LHCN-M2 (cell line): ENCODE data around the gene OLFM1. TPM values are rescaled to one million over a fixed set of nuclear protein-coding genes. Genes with fewer than 3 reads are reported as not detected.
"Not testable (repeated sequence)": the region's sequence is repeated elsewhere in the genome, so short reads cannot be mapped to it uniquely, and the experiment has no call there.

Experiments used
- DNase-seq: peaks from one replicate; pipeline ENCODE4 v3.0.0-alpha.2; 2012; ENCODE audit warnings: low read depth
- total RNA-seq: library from RNA; depleted of rRNA; stranded (reverse); fragments of >200 nt; gene quantifications from 2 replicates; pipeline ENCODE4 v1.2.3, GENCODE V29; 2014

The OLFM1 gene
- total RNA-seq, 1 experiment from 2014 or later = not detected

DNA sequence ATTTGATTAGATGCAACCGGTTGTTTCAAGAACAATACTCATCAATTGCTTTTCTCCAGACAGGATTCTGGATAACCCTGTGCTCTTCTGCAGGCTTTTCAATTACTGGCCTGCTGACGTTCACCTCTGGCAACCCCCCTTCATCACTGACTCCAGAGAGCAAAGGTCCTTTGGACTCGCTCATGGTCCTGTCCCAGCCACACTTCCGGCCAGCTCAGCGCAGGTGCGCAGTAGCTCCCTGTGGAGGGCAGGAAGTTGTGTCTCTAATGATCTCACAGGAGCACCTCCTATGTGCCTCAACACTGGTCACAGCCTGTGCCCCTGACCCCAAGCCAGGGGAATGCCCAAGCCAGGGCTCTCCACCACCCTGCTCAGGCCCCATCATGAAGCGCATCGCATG, 44.0 kb downstream of the OLFM1 start:
- no peak for DNase-seq

DNA sequence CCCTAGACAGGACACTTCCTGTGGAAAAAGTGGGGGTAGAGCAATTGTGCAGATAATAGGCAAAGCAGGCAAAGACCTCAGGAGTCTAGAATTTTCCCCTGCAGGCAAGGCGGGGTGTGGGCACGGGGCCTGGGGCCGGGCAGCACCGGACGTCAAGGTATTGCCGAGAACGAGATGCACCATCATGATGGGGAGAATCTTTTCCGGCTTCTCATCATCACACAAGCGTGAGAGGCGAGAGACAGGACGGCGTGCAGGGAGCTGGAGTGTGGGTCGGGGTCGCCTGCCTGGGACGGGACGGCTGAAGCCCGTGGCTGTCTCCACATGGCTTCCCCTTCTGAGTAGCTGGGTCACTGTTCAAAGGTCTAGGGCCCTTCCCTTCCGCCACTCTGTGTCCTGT, 44.5 kb downstream of the OLFM1 start:
- no peak for DNase-seq

DNA sequence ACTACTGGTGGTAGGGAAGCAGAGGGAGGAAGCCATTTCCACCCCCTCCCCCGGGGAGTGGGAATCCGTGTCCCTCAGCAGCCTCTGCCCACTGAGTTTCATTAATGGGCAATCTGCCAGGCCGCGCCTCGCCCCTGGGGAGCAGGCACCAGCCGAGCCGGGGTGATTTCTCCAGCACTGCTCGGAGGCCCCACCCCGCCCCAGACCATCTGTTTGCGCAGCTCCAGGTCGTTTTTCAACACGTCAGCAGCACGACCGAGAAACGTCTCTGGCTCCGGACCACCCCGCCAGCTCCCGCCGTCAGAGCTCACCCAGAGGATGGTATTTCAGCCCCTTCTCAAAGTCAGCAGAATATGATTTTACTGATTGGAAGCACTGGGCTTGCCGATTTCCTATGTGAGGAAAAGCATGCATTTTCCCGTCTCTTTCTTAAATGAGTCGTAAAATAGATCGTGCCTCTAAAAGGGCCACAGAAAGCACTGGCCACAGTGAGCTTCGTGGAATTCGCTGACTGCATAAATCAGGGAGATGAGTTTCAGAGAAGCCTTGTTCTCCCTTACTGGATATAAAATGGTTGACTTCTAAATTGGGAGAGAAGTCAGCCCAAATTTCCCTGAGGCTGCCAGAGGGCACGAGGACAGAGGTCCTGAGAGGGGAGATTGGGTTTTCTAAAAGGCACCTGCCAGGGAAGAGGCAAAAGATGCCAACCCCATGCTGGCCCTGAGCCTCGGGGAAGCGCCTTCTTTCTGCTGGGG, 47.0 kb downstream of the OLFM1 start:
- no peak for DNase-seq

DNA sequence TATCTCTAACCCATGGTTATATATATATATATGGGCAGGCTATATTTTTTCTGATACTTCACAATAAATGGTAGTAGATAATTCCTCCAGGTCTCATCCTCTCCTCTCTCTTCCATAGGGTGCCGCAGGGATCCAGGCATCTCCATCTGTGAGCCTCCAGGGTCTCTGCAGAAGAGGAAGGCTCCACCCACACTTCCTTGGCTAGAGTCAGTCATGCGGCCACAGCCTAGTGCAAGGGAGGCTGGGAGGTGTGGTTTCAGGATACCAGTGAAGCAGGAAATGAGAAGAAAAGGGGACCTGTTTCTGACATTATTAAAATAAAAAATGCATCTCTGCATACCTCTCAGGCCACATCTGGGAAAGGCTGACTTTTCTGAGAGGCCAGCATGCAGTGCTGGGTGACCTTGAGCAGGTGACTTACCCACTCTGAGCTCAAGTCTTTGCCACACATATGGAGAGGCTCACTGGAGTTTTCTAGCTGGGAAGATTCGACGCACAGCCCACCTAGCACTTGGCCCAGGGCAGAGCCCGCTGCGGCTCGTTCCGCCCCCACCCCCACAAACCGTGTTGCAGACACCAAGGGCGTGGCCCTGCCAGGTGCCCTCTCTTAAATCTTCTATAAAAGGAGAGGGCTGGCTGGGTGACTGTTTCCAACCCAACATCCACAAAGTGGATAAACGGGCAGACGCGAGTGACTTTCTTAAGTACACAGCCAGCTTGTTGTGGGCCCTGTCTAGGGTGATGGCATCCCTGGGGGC, 47.9 kb downstream of the OLFM1 start:
- no peak for DNase-seq

DNA sequence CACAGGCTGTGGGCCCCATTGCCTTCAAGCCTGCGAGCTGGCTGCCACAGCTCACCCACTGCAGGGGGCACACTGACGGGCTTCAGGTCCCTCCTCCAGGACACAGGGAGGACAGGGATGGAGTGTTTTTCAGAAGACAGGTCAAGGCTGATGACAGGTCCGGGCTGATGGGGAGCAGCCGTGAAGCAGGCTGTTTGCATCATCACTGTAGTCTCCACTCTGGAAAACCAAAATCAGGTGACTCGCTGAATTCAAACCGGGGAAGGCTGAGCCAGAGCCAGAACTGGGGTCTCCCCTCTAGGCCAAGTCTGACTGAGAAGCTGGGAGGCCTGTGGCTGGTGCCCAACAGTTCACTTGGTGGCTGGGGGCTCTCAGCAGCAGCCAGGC, 48.5 kb downstream of the OLFM1 start:
- no peak for DNase-seq

DNA sequence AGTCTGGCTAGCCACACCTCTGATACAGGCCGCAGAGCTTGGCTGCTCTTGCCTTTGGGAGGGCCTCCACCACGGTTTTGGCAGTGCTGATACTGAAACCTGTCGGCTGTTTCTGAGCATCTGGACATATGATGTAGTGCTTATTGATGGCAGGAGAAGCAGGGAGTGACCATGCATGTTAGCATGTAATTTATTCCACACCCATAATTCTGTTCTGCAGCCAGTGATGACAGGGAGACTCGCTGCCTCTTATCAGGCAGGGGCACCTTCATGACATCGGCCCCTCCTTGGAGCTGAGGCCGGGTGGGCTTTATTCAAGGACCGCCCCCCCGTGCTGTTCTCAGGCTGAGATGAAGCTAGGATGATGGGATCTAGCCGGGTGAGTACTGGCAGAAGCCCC, 49.0 kb downstream of the OLFM1 start:
- DNase-seq = no peak

DNA sequence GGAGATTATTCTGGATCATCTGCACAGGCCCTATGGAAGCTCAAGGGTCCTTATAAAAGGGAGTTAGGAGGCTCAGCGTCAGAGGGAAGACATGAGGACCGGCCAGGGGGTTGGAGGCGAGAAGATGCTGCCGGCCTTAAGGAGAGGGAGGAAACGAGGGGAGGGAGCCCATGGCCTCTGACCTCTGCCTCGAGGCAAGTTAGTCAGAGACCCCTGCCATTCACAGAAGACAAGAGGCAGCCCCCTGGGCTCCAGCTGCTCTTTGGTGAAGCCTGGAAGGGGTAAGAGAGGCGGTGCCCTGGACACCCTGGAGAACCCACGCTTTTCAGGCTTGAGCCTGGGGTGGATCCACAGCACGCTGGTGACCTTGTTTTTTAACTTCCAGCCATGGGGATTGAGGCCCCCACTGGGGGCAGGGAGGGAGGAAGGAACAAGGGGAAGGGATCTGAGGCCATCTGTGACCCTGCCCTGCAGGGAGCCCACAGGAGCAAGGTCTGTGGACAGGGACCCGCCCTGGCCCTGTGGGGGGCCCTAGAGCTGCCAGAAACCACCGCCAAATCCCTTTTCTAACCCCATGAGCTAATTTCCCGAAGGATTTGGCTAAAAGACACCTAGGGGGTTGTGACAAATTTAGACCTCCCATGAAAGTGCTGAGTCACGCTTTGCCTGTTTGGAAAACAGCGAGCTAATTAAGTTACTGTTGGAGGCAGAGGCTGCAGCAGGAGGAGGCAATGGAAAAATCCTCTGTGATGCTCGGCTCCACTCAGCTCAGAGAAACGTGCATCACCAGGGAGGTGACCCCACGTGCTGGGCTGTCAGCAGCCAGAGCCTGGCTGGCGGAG, 49.7 kb downstream of the OLFM1 start:
- DNase-seq = no peak

DNA sequence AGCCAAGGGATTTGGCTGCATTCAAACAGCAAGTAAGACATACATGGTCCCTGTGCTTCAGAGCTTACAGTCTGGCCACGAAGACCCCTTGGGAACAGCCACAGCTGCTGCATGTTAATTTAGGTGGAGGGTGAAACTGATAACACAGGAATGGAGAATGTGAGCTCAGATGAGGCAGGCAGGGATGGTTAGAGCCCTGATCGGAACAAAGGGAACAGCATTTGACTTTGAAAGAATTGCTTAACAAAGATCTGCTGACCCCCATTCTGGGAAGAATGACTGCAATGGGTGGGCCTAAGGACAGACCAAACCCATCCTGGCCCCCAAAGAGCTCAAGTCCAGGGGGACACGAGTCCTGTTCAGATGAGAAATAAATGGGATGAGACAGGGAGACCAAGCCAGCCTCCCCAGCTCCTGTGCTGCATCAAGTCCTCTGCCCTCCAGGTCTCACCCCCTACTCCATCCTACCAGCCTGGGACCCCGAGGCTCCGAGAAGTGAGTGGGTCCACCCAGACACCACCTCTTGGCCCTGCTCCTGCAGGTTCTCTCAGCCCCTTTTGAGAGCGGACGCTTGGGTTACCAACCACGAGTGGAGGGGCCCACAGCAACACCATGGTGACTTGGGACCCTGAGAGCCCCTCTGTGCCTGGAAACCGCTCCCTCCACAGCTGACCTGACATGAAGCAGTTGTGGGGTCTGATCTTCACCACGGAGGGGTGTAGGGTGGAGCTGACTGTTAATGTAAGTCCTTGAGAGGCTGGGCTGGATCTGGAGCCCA, 50.8 kb downstream of the OLFM1 start:
- DNase-seq = no peak

DNA sequence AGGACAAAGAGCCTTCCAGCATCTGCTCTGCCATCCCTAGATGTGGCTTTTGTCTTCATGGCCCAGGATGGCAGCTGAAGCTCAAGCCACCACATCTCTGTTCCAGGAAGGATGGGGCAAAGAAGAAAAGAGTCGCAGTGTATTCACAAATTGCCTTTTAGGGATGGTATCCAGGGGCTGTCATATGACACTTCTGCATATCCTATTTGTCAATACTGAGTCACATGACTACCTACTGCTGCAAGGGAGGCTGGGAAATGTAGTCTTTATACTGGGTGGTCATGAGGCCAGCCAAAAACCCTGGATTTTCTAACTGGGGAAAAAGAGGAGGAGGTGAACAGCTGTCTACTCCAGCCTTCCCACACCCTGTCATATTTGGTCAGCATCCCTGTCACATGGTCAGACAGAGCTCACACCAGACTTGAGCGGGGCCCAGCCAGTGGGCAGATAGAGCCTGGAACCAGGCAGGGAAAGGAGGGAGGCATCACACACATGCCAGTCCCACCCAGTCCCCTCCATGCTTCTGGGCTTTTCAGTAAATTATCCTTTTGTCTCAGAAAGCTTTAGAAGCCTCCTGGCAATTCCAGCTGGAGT, 52.0 kb downstream of the OLFM1 start:
- no peak for DNase-seq

DNA sequence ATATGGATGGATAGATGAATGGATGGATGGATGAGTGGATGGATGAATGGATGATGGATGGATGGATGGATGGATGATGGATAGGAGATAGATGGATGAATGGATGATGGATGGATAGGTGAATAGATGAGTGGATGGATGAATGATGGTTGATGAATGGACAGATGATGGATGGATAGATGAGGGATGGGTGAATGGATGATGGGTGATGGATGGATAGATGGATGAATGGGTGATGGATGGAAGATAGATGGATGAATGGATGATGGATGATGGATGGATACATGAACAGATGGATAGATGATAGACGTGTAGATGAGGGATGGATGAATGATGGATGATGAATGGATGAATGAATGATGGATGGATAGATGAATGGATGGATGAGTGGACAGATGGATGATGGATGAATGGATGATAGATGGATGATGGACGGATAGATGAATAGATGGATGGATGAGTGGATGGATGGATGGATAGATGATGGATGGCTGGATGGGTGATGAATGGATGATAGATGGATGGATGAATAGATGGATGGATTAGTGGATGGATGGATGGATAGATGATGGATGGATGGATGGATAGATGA, 53.8 kb downstream of the OLFM1 start:
- DNase-seq = no peak

DNA sequence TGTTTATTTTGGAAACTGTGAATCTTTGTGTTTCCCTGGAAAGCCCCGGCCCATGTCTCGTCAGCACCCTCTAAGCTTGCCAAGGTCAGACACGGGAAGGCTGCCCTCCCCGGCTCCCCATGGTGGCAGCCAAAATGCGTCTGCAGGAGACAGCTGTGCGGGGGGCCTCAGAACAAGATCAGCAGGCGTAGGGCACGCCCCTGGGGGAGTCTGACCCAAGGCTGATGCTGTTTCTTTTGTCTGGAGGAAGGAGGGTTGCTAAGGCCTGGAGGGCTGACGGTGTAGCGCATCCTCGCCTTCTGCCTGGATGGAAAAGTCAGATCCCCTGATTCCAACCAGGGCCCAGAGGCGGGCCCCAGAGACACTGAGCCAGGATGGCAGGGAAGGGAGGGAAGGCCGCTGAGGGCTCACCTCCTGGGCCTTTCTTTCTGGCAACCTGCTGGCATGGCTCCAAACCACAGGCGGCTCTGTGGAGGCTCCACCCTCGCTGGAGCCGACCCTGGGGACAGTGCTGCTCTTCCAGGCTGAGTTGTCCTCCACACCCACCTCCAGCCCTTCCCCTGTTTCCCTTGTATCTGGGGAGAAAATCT, 57.2 kb downstream of the OLFM1 start:
- no peak for DNase-seq

DNA sequence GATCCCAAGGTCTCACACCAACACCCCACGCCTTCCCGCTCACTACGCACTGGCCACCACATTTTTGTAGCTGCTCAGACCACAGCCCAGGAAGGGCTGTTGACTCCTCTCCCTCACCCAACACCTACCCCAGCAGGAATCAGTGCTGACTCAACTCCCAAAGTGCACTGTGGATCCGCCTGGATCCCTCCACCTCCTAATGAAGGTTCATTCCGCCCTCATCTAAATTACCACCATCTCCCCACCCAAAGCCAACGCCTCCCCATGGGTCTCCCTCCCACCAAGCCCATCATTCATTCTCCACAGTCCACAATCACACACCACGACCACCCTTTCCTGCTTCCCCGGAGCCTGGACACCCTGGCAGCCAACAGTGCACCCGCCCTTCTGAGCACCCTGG, 57.8 kb downstream of the OLFM1 start:
- no peak for DNase-seq

DNA sequence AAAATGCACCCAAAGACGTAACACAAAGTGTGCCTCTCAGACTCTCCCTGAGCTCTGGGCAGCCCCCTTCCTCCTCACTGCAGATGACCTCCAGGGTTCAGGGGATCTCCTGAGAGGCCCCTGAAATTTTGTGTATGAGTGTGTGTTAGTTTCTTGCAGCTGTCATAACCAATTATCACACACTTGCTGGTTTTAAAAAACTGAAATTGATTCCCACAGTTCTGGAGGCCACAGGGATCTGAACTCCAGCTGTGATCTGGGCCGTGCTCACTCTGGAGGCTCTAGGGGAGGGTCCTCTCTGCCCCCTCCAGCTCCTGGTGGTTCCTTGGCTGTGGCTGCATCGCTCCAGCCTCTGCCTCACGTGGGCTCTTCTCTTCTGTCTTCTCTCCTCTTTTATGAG, 58.8 kb downstream of the OLFM1 start:
- no peak for DNase-seq

DNA sequence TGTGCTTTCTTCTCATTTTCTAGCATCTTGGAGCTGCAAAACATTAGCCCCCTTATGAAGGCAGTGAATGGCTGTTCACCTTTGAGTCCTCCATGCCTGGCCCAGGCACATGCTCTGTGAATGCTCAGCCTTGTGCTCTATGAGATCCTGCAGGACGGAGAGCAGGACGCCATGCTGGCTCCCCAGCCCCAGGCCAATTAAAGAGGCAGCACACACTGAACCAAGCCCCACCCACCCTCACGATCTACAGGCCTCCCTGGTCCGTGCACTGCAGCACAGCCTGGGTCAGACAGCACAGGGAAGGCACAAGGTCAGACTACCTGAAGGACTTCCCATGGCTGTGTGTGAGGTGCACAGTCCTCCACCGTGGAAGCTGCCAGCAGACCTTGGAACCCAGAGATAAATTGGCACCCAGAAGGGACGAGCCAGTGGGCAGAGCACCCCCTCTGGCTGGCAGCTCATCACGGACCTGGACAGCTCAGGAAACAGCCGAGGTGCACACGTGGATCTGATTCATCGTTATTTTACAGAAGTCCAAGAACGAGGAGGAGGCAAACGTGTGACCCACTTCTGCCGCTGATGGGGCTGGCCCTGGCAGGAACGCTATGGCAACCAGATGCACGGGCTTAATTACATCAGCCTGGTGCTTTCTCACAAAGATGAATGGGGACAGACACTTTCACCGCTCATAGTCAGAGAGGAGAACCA, 59.5 kb downstream of the OLFM1 start:
- no peak for DNase-seq

DNA sequence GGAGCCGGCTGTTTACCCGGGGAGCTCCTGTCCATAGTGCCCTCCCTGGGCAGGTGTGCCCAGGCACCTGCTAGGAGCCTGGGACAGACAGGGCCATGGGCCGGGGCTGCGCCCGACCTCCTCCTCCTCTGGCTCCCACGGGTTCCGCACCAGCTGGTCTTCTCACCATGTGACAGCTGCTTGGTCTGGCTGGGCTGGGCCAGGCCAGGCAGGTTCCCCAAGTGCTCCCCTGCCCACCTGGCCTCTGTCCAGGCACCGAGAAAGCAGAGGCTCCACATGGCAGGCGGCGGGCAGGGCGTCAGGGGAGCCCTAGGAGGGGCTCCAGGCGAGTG, 60.0 kb downstream of the OLFM1 start:
- DNase-seq = no peak

DNA sequence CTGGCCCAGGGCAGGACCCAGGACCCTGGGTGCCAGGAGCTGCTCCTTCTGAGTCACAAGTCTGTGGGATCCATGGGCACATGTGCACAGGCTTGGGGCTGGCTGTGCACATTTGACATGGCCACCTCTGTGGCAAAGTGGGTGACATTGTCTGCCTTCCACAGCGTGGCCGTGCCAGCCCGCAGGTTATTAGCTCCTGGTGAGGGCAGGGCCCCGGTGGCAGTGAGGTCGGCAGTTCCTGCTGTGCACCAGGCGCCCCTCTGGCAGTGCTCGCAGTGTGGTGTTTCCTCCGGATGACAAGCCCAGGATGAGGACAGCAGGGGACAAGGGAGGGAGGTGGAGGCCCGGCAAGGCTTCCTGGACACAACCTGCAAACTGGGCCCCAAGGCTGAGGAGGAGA, 60.5 kb downstream of the OLFM1 start:
- no peak for DNase-seq

DNA sequence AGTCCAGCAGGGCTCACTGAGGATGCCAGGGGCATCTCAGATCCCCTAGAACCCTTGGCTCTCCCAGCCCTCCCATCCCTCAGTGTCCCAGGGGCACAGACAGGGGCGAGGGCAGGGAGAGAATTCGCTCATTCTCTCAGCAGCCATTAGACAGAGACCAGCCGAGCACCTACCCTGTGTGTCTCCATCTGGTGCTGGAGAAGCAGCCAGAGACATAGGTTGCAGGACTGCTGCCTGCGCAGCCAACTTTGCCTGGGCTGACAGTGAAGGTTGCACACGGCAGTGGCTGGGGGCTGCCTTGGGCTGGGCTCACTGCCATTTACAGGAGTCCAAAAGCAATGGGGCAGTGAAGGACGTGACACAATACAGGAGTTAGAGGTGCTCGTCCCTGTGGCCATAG, 60.9 kb downstream of the OLFM1 start:
- DNase-seq = no peak

DNA sequence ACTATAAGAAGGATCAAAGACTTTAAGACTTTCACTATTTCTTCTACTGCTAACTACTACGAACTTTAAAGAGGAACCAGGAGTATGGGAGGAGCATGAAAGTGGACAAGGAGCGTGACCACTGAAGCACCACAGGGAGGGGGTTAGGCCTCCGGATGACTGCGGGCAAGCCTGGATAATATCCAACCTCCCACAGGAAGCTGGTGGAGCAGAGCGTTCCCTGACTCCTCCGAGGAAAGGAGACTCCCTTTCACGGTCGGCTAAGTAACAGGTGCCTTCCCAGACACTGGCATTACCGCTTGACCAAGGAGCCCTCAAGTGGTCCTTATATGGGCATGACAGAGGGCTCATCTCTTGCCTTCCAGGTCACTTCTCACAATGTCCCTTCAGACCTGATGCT, 62.4 kb downstream of the OLFM1 start:
- not testable (repeated sequence) for DNase-seq

DNA sequence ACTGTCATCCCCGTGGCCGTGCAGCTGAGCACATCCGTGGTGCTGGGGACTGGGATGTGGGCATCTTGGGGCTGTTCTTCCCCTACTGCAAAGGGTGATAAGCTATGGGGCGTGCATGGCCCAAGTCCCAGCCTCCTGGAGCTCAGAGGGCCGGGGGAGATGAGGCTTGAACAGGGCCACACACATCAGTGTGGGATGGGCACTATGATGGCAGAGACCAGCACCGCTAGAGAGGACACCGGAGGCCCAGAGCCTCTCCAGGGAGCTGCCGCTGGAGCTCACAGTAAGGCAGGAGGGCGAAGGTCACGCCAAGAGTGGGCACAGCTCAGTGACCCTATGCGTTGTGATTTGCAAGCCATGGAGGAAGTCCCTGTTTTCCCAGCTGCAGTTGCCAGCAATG, 63.5 kb downstream of the OLFM1 start:
- DNase-seq = no peak
